GM18498 (cell line): ENCODE results near the gene TTLL4.
A peak's percentile ranks its signal among the peaks of the same experiment; 100 is the strongest.
"Not testable (repeated sequence)": the region's sequence is repeated elsewhere in the genome, so short reads cannot be mapped to it uniquely, and the experiment has no call there.

ENCODE experiments used
- ATAC-seq: cut with Tn5 transposase; IDR thresholded peaks from one replicate; pipeline ENCODE4 v1.9.1; 2021; ENCODE audit warnings: mild to moderate bottlenecking, moderate library complexity; ENCODE audit not compliant: unreplicated experiment

TTLL4 gene, protein sequence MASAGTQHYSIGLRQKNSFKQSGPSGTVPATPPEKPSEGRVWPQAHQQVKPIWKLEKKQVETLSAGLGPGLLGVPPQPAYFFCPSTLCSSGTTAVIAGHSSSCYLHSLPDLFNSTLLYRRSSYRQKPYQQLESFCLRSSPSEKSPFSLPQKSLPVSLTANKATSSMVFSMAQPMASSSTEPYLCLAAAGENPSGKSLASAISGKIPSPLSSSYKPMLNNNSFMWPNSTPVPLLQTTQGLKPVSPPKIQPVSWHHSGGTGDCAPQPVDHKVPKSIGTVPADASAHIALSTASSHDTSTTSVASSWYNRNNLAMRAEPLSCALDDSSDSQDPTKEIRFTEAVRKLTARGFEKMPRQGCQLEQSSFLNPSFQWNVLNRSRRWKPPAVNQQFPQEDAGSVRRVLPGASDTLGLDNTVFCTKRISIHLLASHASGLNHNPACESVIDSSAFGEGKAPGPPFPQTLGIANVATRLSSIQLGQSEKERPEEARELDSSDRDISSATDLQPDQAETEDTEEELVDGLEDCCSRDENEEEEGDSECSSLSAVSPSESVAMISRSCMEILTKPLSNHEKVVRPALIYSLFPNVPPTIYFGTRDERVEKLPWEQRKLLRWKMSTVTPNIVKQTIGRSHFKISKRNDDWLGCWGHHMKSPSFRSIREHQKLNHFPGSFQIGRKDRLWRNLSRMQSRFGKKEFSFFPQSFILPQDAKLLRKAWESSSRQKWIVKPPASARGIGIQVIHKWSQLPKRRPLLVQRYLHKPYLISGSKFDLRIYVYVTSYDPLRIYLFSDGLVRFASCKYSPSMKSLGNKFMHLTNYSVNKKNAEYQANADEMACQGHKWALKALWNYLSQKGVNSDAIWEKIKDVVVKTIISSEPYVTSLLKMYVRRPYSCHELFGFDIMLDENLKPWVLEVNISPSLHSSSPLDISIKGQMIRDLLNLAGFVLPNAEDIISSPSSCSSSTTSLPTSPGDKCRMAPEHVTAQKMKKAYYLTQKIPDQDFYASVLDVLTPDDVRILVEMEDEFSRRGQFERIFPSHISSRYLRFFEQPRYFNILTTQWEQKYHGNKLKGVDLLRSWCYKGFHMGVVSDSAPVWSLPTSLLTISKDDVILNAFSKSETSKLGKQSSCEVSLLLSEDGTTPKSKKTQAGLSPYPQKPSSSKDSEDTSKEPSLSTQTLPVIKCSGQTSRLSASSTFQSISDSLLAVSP

DNA sequence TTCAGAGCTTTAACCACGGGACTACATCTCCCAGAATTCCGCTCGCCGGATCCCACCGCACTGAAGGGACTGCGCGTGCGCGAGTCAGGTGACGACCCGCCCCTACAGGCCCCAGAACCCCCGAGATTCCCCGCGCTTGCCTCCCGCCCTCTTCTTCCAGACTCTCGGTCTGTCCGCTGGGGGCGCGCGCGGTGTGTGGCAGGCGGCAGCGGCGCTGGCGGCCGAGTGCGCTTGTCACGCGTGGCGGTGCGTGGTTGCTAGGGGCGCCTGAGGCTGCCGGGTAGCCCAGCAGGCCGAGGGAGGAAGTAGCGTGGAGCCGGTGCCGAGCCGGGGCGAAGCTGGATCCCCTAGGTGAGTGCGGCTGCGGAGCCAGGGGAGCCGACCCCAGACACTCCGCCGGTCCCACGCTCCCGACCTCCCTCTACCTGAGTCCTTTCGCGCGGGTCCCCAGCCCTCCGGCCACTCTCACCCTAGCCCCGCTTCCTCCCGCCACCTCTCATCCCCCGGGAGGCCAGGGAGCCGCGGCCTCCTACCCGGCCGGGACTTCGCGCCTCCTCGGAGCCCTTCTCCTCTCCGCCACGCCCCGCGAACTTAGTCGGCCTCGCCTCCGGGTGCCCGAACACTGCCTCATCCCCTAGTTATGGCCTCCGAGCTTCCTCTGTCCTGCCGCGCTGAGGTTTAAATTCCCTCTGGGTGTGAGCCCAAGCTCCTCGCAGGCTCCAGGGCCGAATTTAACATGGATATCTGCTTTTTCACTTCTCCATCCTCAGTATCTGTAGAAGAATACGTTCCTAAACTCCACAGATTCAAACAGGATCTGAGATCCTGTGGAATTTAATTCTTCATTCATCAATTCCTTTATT is at the start of gene TTLL4:
TTLL4 (plus strand) TSS at position 149 of the 863 bp plus-strand sequence. CDS start 26,842 bp downstream, outside the sequence.
- peak; percentile 92 for ATAC-seq

- ATAC-seq: no peak
Observed at GRCh38 chr2:218662377-218662776, 48.3 kb upstream of the TTLL4 start.

GRCh38 chr2:218662827-218663226 is 47.8 kb upstream of the TTLL4 start:
- ATAC-seq: no peak

DNA sequence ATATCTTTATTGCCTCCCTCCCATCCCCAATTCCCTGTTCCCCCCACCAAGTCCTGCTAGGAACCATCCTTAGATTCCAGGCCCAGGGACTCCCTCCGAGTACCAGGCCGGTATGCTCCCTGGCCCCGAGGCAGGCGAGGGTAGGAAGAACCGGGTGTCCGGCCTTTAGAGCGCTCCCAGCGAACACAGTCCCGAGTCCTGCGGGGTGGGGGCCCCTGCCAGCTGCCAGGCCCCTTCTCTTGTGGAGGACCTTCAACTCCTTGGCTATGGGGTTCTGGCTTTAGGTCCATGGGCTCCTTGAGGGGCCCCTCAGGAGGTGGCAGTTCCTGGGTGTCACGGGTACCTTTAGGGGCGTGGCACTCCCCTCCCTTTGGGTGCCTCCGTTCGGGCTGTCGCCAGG is 46.7 kb upstream of the TTLL4 start:
- no peak for ATAC-seq

- no peak for ATAC-seq
Observed at GRCh38 chr2:218664653-218665052, 46.0 kb upstream of the TTLL4 start.

GRCh38 chr2:218671097-218671653 is 39.5 kb upstream of the TTLL4 start:
- no peak for ATAC-seq

- peak; percentile 99 for ATAC-seq
Observed at GRCh38 chr2:218671654-218672566, 38.7 kb upstream of the TTLL4 start, which contains the start of the genes RNF25 and STK36. RNF25 (minus strand) TSS chr2:218672002; CDS start chr2:218671970, 32 bp downstream. STK36 (plus strand) TSS chr2:218672086; CDS start chr2:218672830, 744 bp downstream.

- no peak for ATAC-seq
Observed at GRCh38 chr2:218679119-218679518, 31.5 kb upstream of the TTLL4 start.

DNA sequence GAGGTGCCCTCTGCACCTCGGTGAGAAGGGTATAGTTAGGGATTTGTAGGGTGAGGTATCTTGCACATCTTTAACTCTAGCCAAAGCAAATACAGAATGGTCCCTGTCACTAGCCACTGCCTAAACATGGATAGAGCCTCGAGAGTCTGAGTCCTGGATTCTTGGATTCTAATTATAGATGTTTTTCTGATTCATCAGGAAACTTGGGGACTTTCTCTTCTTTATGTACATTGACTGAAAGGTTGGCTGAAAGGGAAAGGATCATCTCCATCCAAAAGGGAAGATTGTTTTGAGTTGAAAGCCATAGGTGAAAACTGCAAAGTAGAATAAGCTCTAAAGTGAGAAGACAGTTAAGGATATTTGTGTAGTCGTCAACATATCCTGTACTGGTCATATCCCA is 30.6 kb upstream of the TTLL4 start:
- ATAC-seq: no peak

GRCh38 chr2:218687400-218688060 is 23.1 kb upstream of the TTLL4 start:
- ATAC-seq: not testable (repeated sequence)

GRCh38 chr2:218691234-218691633 is 19.4 kb upstream of the TTLL4 start:
- ATAC-seq: no peak

DNA sequence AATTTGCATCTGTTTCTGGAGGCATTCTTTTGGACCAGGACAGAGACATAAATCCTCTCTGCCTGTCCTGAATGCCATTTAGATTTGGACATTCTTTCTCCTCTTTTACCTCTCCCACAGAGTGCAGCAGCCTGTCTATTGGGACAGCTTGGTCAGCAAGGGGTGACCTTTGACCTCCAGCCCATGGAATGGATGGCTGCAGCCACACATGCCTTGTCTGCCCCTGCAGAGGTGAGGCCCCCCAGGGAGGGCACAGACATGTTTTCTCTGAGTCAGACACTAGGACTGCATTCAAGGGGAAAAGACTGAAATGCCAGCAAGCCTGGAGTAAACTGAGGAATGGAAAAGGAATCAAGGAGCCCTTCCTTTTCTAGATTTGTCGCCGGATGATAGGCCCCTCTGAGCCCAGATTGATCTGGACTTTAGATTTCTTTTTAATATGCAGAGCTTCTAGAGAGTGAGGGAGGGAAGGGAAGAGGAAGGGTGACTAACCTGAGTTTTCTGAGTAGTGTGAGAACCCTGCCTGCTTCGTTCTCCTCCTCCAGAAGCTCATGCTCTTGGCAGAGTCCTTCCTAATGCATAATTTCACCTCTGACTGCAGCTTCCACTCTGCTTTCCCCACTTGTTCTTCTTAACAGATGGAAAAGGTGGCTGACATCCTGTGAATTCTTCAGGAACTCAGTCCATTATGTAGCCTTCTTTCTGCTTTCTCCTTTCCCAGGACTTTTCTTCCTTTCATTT is 16.1 kb upstream of the TTLL4 start:
- ATAC-seq: no peak

DNA sequence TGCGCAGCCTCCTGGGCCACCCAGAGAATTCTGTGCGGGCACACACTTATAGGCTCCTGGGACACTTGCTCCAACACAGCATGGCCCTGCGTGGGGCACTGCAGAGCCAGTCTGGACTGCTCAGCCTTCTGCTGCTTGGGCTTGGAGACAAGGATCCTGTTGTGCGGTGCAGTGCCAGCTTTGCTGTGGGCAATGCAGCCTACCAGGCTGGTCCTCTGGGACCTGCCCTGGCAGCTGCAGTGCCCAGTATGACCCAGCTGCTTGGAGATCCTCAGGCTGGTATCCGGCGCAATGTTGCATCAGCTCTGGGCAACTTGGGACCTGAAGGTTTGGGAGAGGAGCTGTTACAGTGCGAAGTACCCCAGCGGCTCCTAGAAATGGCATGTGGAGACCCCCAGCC is 11.8 kb upstream of the TTLL4 start:
- ATAC-seq: no peak

- ATAC-seq: no peak
Observed at GRCh38 chr2:218701806-218702205, 8.8 kb upstream of the TTLL4 start.

DNA sequence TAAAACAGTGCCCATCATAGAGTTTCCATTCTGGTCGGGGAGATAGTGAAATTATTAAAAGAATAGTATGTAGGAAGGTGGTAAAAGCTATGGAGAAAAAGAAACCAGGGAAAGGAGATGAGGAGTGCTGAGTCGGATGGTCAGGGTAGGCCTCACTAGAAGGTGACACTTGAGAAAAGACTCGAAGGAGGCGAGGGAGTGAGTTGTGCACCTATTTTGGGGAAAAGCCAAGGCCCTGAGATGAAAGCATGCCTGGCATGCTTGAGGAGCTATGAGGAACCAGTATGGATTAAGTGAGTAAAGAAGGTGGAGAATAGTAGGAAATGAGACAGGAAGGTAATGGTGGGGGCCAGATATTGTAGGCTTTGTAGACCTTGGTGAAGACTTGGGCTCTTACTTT is 7.3 kb upstream of the TTLL4 start:
- no peak for ATAC-seq

- peak; percentile 30 for ATAC-seq
Observed at GRCh38 chr2:218708086-218708485, 2.5 kb upstream of the TTLL4 start.

DNA sequence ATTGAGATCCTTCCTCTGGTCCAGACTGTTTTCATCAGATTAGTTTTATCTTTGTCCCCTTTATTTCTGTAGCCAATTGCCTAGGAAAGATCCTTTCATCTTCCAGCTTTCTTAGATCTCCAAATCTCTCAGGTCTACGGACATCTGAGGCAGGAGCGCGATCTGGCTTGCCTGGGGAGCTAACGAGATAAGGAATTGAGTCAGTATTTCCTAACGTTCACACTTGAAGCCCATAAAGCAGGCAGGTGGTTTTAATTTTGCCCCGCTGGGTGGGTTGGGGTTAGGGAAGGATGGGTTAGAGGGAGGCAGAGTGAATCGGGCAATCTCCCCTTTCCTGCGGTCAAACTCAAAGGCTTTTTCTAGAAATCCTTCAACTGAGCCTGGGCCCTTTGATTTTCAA is 727 bp upstream of the TTLL4 start:
- no peak for ATAC-seq

GRCh38 chr2:218710334-218710686 is 325 bp upstream of the TTLL4 start:
- ATAC-seq: no peak
